ENCODE results near the gene GAD1. TPM values are rescaled to one million over a fixed set of nuclear protein-coding genes. Genes with fewer than 3 reads are reported as not detected.

The GAD1 gene
- total RNA-seq, 1 experiment from 2014 or later = 1.1 TPM

GRCh38 chr2:170817093-170818035 lies 677 bp downstream of the GAD1 start:
- Histone ChIP-seq H3K36me3 (ENCODE audit: insufficient read depth, low read length, poor library complexity, severe bottlenecking) (no peaks in the 10 kb centered on the region), H3K27me3 (replicated peaks; ENCODE audit: insufficient read depth, low read depth, low read length, poor library complexity) (peaks cover 90% of the 10 kb centered on the region), H3K27ac (ENCODE audit: low read depth, low read length, poor library complexity, severe bottlenecking) (no peak overlapping the region), H3K9me3 (ENCODE audit: low read depth, low read length, poor library complexity, severe bottlenecking) (no peaks in the 10 kb centered on the region), H3K4me1 (ENCODE audit: insufficient read depth, low read length, poor library complexity, severe bottlenecking) (peaks cover 28% of the 10 kb centered on the region), H3K4me3 (ENCODE audit: low read depth, low read length, poor library complexity, severe bottlenecking) (peak overlapping the region; percentile 44)
- DNase-seq (ENCODE audit: low spot score) = peak; percentile 43
- POLR2A ChIA-PET (ENCODE audit: low non-redundant PET) = interaction anchor here (0.6 kb wide), 1 partner anchor 138 kb away, joined by 6 read pairs; no protein-coding TSS in a partner anchor
- no TSS peak for BruUV-seq (replicated peaks)
- TF ChIP-seq EZH2 (IDR thresholded peaks at IDR 0.05; ENCODE audit: borderline replicate concordance, low read depth, low read length, poor library complexity, severe bottlenecking) (peak; percentile 32), CTCF (conservative IDR thresholded peaks at IDR 0.05; ENCODE audit: low read depth, low read length) (no peak)
- CTCF ChIA-PET = interaction anchor here (0.5 to 2.1 kb wide), 9 partner anchors 56 to 583 kb away, joined by 3 to 6 read pairs (median 4); no protein-coding TSS in a partner anchor
- intact Hi-C loops (cut with micrococcal nuclease; ENCODE audit: unreplicated experiment) = no loop called here

GRCh38 chr2:170818036-170818751 lies 1.5 kb downstream of the GAD1 start:
- H3K27ac ChIP-seq (ENCODE audit: low read depth, low read length, poor library complexity, severe bottlenecking) = no peak overlapping the region
- ChIA-PET CTCF (interaction anchor here (0.7 to 0.9 kb wide), 2 partner anchors 253 to 494 kb away, joined by 3 read pairs; no protein-coding TSS in a partner anchor), POLR2A (ENCODE audit: low non-redundant PET) (no interaction called here)
- BruUV-seq (replicated peaks) = no TSS peak
- DNase-seq (ENCODE audit: low spot score) = no peak
- peak overlapping the region; percentile 44 for H3K4me3 ChIP-seq (ENCODE audit: low read depth, low read length, poor library complexity, severe bottlenecking)
- TF ChIP-seq CTCF (conservative IDR thresholded peaks at IDR 0.05; ENCODE audit: low read depth, low read length) (no peak), EZH2 (IDR thresholded peaks at IDR 0.05; ENCODE audit: borderline replicate concordance, low read depth, low read length, poor library complexity, severe bottlenecking) (peak; percentile 71)
- no peaks in the 10 kb centered on the region for H3K9me3 ChIP-seq (ENCODE audit: low read depth, low read length, poor library complexity, severe bottlenecking)
- H3K4me1 ChIP-seq (ENCODE audit: insufficient read depth, low read length, poor library complexity, severe bottlenecking) = peaks cover 34% of the 10 kb centered on the region
- intact Hi-C loops (cut with micrococcal nuclease; ENCODE audit: unreplicated experiment) = no loop called here
- no peaks in the 10 kb centered on the region for H3K36me3 ChIP-seq (ENCODE audit: insufficient read depth, low read length, poor library complexity, severe bottlenecking)
- peaks cover 93% of the 10 kb centered on the region for H3K27me3 ChIP-seq (replicated peaks; ENCODE audit: insufficient read depth, low read depth, low read length, poor library complexity)

GRCh38 chr2:170818752-170819470 lies 2.2 kb downstream of the GAD1 start:
- Histone ChIP-seq H3K27ac (ENCODE audit: low read depth, low read length, poor library complexity, severe bottlenecking) (no peak overlapping the region), H3K4me3 (ENCODE audit: low read depth, low read length, poor library complexity, severe bottlenecking) (peak overlapping the region; percentile 44), H3K27me3 (replicated peaks; ENCODE audit: insufficient read depth, low read depth, low read length, poor library complexity) (peaks cover 93% of the 10 kb centered on the region), H3K36me3 (ENCODE audit: insufficient read depth, low read length, poor library complexity, severe bottlenecking) (no peaks in the 10 kb centered on the region), H3K9me3 (ENCODE audit: low read depth, low read length, poor library complexity, severe bottlenecking) (no peaks in the 10 kb centered on the region), H3K4me1 (ENCODE audit: insufficient read depth, low read length, poor library complexity, severe bottlenecking) (peaks cover 34% of the 10 kb centered on the region)
- no TSS peak for BruUV-seq (replicated peaks)
- intact Hi-C loops (cut with micrococcal nuclease; ENCODE audit: unreplicated experiment) = no loop called here
- POLR2A ChIA-PET (ENCODE audit: low non-redundant PET) = no interaction called here
- no peak for DNase-seq (ENCODE audit: low spot score)
- CTCF ChIA-PET = interaction anchor here (0.9 kb wide), 1 partner anchor 495 kb away, joined by 3 read pairs; no protein-coding TSS in a partner anchor
- TF ChIP-seq EZH2 (IDR thresholded peaks at IDR 0.05; ENCODE audit: borderline replicate concordance, low read depth, low read length, poor library complexity, severe bottlenecking) (peak; percentile 31), CTCF (conservative IDR thresholded peaks at IDR 0.05; ENCODE audit: low read depth, low read length) (no peak)

All from A673 (cell line).